Neural cell (in vitro differentiated cells): ENCODE measurements around the gene ZNF195. TPM values are rescaled to one million over a fixed set of nuclear protein-coding genes. Genes with fewer than 3 reads are reported as not detected.

Source experiments
- H2AFZ ChIP-seq: fragments of 200-600, 300-800 bp; sonication (generic), shearing (Covaris generic); 2 replicates; pipeline ENCODE4 v1.6.0; 2014; ENCODE audit warnings: low read depth, mild to moderate bottlenecking, antibody characterized with exemption, low read length, moderate library complexity
- H3F3A ChIP-seq: fragments of 200-600 bp; shearing (Covaris generic); 2 replicates; pipeline ENCODE4 v1.6.1; 2016; ENCODE audit warnings: mild to moderate bottlenecking, moderate library complexity, mixed read lengths, antibody characterized with exemption, low read length; ENCODE audit not compliant: insufficient read depth, poor library complexity, severe bottlenecking
- H3K27ac ChIP-seq: fragments of 200-600, 300-800 bp; sonication (generic), shearing (Covaris generic); 2 replicates; pipeline ENCODE4 v1.5.1; 2014; ENCODE audit warnings: mild to moderate bottlenecking, low read length, moderate library complexity
- H3K27me3 ChIP-seq: fragments of 300-800, 200-600 bp; sonication (generic), shearing (Covaris generic); 2 replicates; pipeline ENCODE4 v1.6.0; 2014; ENCODE audit warnings: mild to moderate bottlenecking, low read depth, low read length, moderate library complexity; ENCODE audit not compliant: insufficient read depth
- H3K36me3 ChIP-seq: fragments of 300-800, 200-600 bp; sonication (generic), shearing (Covaris generic); 2 replicates; pipeline ENCODE4 v1.5.1; 2014; ENCODE audit warnings: mild to moderate bottlenecking, antibody characterized with exemption, low read length, moderate library complexity; ENCODE audit not compliant: insufficient read depth
- H3K4me2 ChIP-seq: fragments of 300-800, 200-600 bp; sonication (generic), shearing (Covaris generic); 2 replicates; pipeline ENCODE4 v1.6.0; 2014; ENCODE audit warnings: mild to moderate bottlenecking, low read length
- H3K4me3 ChIP-seq: fragments of 300-800, 200-600 bp; sonication (generic), shearing (Covaris generic); 2 replicates; pipeline ENCODE4 v1.5.1; 2014; ENCODE audit warnings: mild to moderate bottlenecking, low read length, moderate library complexity
- H3K79me2 ChIP-seq: fragments of 200-600 bp; shearing (Covaris generic); replicated peaks from 2 replicates; pipeline ENCODE4 v1.6.0; 2014; ENCODE audit warnings: mild to moderate bottlenecking, low read length, moderate library complexity; ENCODE audit not compliant: insufficient read depth
- H3K9ac ChIP-seq: fragments of 300-800, 200-600 bp; sonication (generic), shearing (Covaris generic); 2 replicates; pipeline ENCODE4 v1.6.1; 2016; ENCODE audit warnings: mild to moderate bottlenecking, low read length, mixed read lengths
- H3K9me2 ChIP-seq: fragments of 200-600 bp; shearing (Covaris generic); 2 replicates; pipeline ENCODE4 v1.6.1; 2016; ENCODE audit warnings: mild to moderate bottlenecking, low read length, mixed read lengths; ENCODE audit not compliant: insufficient read depth
- H3K9me3 ChIP-seq: fragments of 200-600, 300-800 bp; sonication (generic), shearing (Covaris generic); 2 replicates; pipeline ENCODE4 v1.6.1; 2016; ENCODE audit warnings: mild to moderate bottlenecking, mixed run types, low read length, moderate library complexity, mixed read lengths
- H4K20me1 ChIP-seq: fragments of 200-600 bp; shearing (Covaris generic); 2 replicates; pipeline ENCODE4 v1.6.1; 2016; ENCODE audit warnings: mild to moderate bottlenecking, mixed run types; ENCODE audit not compliant: insufficient read depth
- CTCF ChIP-seq: fragments of 450-650 bp; IDR thresholded peaks from 2 replicates; pipeline ENCODE4 v1.5.1; 2014; ENCODE audit warnings: antibody characterized with exemption, mild to moderate bottlenecking, moderate library complexity; ENCODE audit not compliant: poor library complexity, severe bottlenecking
- EP300 ChIP-seq: fragments of 450-650 bp; conservative IDR thresholded peaks from 2 replicates; pipeline ENCODE4 v1.6.1; 2014; ENCODE audit warnings: antibody characterized with exemption, mild to moderate bottlenecking, moderate library complexity; ENCODE audit not compliant: poor library complexity, severe bottlenecking
- EZH2 ChIP-seq: fragments of 200-600, 300-800 bp; shearing (Covaris generic), sonication (generic); IDR thresholded peaks from 2 replicates; pipeline ENCODE4 v1.6.1; 2014; ENCODE audit warnings: antibody characterized with exemption, low read length, borderline replicate concordance, mild to moderate bottlenecking; ENCODE audit not compliant: insufficient read depth, poor library complexity, severe bottlenecking
- MXI1 ChIP-seq: fragments of 450-650 bp; conservative IDR thresholded peaks from 2 replicates; pipeline ENCODE4 v1.6.1; 2014; ENCODE audit warnings: antibody characterized with exemption, mild to moderate bottlenecking; ENCODE audit not compliant: poor library complexity, severe bottlenecking
- POLR2AphosphoS5 ChIP-seq: IDR thresholded peaks from 2 replicates; pipeline ENCODE4 v1.6.1; 2012
- RAD21 ChIP-seq: fragments of 450-650 bp; conservative IDR thresholded peaks from 2 replicates; pipeline ENCODE4 v1.6.1; 2014; ENCODE audit warnings: antibody characterized with exemption, mild to moderate bottlenecking, moderate library complexity
- REST ChIP-seq: IDR thresholded peaks from 2 replicates; pipeline ENCODE4 v1.6.1; 2012; ENCODE audit warnings: borderline replicate concordance
- SMC3 ChIP-seq: fragments of 450-650 bp; conservative IDR thresholded peaks from 2 replicates; pipeline ENCODE4 v1.6.1; 2014; ENCODE audit warnings: antibody characterized with exemption, mild to moderate bottlenecking, moderate library complexity; ENCODE audit not compliant: poor library complexity
- TAF1 ChIP-seq: IDR thresholded peaks from 2 replicates; pipeline ENCODE4 v1.6.1; 2012; ENCODE audit warnings: low read depth
- polyA plus RNA-seq: library from polyadenylated mRNA; depleted of rRNA; stranded (reverse); fragments of >200 nt; gene quantifications from 2 replicates; pipeline ENCODE4 v1.2.3, GENCODE V29; 2014

ZNF195 gene
- polyA plus RNA-seq, 1 donor from 2014 or later, result 101 TPM

- H3K4me3 ChIP-seq, result no peak overlapping the region
- no peaks in the 10 kb centered on the region for H4K20me1 ChIP-seq
- no peaks in the 10 kb centered on the region for H3K27me3 ChIP-seq
- H3K27ac ChIP-seq, result no peak overlapping the region
- no peak overlapping the region for H2AFZ ChIP-seq
- H3K4me2 ChIP-seq, result no peak overlapping the region
- H3K36me3 ChIP-seq, result no peaks in the 10 kb centered on the region
- H3K9ac ChIP-seq, result no peak overlapping the region
- no peak for TF ChIP-seq REST
- no peak for TF ChIP-seq SMC3
- no peak for TF ChIP-seq CTCF
- TF ChIP-seq POLR2AphosphoS5, result no peak
- no peak for TF ChIP-seq RAD21
- no peak for TF ChIP-seq TAF1
- no peak for TF ChIP-seq EP300
- no peak for TF ChIP-seq EZH2
- no peak for TF ChIP-seq MXI1
- H3F3A ChIP-seq, result no peaks in the 10 kb centered on the region
- H3K79me2 ChIP-seq, result no peaks in the 10 kb centered on the region
- no peaks in the 10 kb centered on the region for H3K9me2 ChIP-seq
- H3K9me3 ChIP-seq, result peaks cover 5% of the 10 kb centered on the region
These were observed 32.4 kb downstream of the ZNF195 start for GRCh38 chr11:3346587-3346986.

GRCh38 chr11:3345736-3346135 is 33.2 kb downstream of the ZNF195 start:
- Histone ChIP-seq H4K20me1 (no peaks in the 10 kb centered on the region), H3K9me3 (peaks cover 5% of the 10 kb centered on the region), H3K36me3 (no peaks in the 10 kb centered on the region), H3K4me2 (no peak overlapping the region), H2AFZ (no peak overlapping the region), H3F3A (no peaks in the 10 kb centered on the region), H3K9me2 (no peaks in the 10 kb centered on the region), H3K27ac (no peak overlapping the region), H3K9ac (no peak overlapping the region), H3K27me3 (no peaks in the 10 kb centered on the region), H3K4me3 (no peak overlapping the region), H3K79me2 (no peaks in the 10 kb centered on the region)
- TF ChIP-seq MXI1, result no peak
- no peak for TF ChIP-seq SMC3
- no peak for TF ChIP-seq EP300
- no peak for TF ChIP-seq CTCF
- TF ChIP-seq EZH2, result no peak
- TF ChIP-seq TAF1, result no peak
- TF ChIP-seq REST, result no peak
- no peak for TF ChIP-seq RAD21
- TF ChIP-seq POLR2AphosphoS5, result no peak
